HG02943 (cell line): ENCODE measurements around the gene MEIS1.

ENCODE experiments used
- ATAC-seq: cut with Tn5 transposase; IDR thresholded peaks from one replicate; pipeline ENCODE4 v1.9.1; 2021; ENCODE audit warnings: mild to moderate bottlenecking, low read depth, moderate library complexity; ENCODE audit not compliant: unreplicated experiment

The MEIS1 gene

DNA sequence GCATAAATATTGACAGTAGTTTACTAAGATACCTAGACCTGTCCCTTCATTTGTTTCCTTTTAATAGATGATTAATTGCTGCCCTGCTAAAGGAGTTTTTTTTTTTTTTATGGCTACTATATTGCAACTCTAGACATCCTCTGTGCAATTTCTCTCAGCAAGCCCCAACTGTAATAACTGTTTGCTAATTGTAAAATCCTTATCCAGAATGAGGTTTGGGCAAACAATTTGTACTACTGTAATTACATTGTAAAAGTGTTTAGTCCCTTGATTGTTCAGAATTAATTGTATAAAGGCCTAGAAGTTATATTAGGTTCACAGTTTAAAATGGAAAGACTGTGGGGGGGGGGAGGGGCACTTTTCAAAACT is 3.7 kb upstream of the MEIS1 start:
- no peak for ATAC-seq

GRCh38 chr2:66431846-66432587 is 2.9 kb upstream of the MEIS1 start:
- ATAC-seq = no peak

DNA sequence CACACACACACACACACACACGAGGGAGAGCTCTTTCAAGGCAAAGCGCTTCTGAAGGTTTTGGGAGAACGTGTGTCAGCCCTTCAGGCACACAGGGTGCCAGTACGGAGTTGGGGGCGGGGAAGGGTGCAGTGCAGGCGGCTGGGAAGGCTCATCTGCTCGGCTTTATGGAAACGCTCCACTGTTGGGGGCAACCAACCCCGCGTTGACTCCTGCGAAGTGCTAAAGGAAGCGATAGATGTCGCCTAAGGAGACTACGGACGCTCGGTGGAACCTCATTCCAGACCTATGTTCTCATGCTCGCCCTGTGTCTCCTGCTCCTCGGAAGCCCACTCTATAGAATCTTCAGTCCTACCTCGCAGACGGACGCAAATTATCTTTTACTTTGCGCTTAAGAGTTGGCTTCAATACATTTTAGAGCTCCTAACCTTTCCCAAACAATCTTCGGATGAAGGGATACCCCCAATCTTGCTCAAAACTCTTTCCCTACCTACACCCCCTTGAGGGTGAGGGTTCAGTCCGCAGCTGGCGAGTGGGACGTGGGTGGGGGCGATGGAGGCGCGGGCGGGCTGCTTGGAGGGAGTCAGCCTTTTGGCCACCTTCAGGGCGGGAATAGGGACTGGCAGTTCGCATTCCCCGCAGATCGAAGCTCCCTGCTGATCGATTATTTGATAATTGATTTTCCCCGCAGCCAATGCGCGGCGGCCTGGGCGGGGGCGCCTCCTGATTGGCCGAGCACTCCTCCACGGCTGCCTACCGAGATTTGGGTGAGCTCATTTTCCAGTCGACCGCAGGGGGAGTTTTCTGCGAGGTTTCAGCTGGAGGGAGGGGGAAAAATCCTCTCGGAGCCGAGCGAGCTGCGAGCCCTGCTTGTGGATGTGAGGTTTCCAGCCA is 1.9 kb upstream of the MEIS1 start:
- ATAC-seq = no peak

DNA sequence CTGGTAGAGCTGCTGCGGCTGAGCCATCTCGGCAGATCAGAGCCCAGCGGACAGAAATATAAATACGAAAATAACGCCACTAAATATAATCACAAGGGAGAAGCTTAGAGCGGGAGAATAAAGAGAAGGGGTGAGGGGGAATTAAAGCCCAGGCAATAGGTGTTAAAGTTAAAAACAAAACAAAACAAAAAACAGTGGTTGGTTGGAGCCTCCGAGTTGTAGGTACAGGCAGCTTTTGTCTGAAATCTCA is 1.3 kb upstream of the MEIS1 start:
- no peak for ATAC-seq

GRCh38 chr2:66433945-66434678 is 813 bp upstream of the MEIS1 start:
- ATAC-seq = no peak

- no peak for ATAC-seq
Observed at GRCh38 chr2:66435549-66435875, 587 bp downstream of the MEIS1 start.

DNA sequence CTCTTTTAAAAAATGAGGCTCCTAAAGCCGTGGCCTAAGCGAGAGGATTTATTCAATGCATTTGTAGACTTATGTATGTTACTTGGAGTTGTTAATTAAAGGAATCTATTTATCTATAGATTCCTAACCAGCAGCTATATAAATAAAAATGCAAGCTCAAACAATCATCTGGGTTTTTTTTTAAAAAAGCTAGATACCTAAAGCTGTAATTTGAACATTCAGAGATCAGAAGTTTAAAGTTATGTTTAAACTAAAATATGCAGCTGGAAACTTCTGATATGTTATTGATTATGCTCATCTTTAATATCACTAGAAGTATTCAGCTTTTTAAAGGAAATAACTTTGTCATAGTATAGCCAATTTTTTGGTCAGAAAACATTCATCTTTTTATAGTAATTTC is 1.0 kb downstream of the MEIS1 start:
- no peak for ATAC-seq

- ATAC-seq = no peak
Observed at GRCh38 chr2:66436581-66437001, 1.7 kb downstream of the MEIS1 start.

DNA sequence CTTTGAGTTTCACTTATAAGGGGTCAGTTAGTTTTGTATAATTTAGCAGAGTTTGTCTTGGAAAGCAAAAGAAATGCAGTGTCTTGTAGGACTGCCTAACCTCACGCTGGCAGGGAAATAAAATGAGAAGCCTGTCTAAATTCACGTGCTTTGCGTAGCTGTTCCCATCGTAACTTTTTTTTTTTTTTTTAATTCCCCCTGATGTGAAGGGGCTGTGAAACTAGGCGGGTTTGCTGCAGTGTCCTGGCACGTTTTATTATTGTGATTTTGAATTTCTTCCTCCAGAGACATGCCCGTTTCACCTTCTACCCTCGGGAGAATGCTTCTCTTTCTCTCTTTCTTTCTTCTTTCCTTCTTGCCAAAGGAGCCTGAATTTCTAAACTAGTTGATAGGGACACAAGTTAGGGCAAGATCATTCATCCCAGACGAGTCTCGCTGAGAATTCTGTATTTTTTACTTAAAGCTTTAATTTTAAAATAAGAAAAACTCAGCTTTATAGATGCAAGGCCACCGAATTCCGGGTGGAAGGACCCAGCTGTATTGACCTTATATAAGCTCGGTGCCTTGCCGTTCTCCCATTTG is 2.3 kb downstream of the MEIS1 start:
- no peak for ATAC-seq

GRCh38 chr2:66437691-66438497 is 3.0 kb downstream of the MEIS1 start:
- no peak for ATAC-seq

- ATAC-seq = no peak
Observed at GRCh38 chr2:66438498-66438833, 3.5 kb downstream of the MEIS1 start.

DNA sequence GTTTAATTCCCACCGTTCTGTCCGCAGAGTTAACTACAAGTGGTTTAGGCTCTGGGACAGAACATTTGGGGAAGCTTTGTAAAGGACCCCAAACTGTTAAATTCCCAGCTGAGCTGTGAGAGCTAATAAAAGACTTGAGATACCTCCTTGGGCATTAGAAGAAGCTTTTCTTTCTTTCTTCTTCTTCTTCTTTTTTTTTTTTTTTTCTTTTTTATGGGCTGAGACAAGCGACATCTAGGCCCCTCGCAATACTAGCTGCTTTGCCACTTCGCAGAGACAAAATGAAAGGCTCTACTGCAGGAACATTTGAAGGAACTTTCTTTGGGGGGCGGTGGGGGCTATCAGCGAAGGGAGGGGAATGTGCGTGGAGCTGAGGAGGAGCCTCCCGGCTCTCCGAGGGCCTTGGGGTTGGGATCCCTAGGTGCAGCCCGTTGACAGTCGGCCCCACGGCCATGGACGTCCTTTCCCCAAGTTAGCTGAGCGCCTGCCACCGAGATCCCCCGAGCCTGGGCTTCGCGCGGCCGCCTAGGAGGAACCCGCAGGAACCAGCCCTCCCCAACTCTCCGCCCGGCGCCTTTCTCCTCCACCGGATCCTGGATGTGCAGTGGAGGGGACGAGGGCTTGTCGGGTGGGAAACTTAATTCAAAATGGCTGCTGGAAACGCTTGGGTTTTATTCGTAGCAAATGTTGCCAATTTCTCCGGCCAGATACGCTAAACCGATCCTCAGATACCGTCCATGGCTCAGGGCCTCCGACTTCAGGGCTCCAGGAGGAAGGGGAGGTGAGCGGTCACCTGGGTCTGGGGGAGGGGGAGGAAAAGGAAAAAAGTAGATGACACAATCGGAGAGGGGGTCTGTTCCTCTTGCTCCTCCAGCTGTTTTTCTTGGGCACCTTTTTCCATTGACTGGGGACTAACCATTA is 4.2 kb downstream of the MEIS1 start:
- no peak for ATAC-seq

GRCh38 chr2:66439812-66440542 is 5.1 kb downstream of the MEIS1 start:
- ATAC-seq = no peak

GRCh38 chr2:66440708-66441497 is 6.0 kb downstream of the MEIS1 start:
- no peak for ATAC-seq

DNA sequence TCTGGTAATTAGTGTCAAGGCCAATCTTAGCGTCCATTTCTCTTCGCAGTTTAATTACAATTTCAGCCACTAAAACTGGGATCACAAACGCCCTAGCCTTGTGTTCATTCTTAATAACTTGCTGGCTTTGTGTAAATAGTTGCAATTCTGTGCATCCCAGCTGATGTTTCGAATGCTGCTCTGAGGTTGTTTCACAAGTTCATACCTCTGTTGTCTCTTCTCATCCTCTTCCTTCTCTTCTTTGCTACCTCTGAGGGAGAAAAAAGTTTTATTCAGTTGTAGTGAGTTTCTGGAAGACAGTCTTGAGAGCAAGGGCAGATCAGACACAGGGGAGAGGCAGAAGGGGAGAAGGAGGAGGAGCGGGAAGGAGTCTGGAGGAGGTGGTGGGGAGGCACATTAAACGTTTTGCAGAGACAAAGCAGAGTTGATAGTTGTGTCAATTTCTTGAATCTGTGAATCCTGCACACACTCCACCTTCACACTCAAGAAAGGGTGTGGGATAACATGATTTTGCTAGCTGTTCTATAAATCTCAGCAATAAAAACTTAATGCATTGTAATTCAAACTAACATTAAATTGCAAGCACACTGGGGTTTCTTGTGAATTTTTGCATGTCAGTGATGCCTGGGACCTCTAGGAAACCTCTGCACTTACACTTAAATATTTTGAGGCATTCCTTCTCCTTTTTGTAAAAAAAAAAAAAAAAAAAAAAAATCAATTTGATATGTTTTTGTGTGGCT is 6.8 kb downstream of the MEIS1 start:
- no peak for ATAC-seq

DNA sequence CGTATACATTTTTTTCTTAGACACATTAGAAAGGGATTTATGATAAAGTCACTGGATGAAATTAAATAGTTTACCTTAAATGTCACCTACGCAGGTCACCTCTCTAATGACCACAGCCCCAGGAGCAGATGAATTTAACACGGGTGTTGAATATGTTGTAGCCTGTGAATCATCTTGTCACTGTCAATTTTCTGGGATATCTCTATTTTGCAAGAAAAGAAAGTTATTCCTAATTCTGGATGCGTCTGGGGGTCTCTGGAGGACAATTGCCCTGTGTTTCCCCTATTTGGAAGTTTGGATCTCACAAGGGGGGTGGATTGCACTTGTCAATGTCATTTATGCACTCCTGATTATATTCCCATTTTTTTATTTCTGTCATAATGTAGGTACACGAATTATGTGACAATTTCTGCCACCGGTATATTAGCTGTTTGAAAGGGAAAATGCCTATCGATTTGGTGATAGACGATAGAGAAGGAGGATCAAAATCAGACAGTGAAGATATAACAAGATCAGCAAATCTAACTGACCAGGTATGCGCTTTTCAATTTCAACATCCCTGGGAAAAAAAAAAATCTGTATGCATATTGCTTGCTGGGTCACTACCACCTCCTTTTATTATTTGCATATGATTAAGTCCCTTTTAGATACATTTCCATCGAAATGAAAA is 7.7 kb downstream of the MEIS1 start:
- ATAC-seq = no peak
